SK-N-SH (cell line): ENCODE results near the gene UMODL1. TPM values are rescaled to one million over a fixed set of nuclear protein-coding genes. Genes with fewer than 3 reads are reported as not detected.

Source experiments
- CTCF ChIA-PET: fragments of 300-600, 350-600 bp; formaldehyde crosslinking; extraction: SDS; loops from one replicate; lab custom pipeline; 2021; lab: Yijun Ruan, JAX
- POLR2A ChIA-PET: fragments of 350-600 bp; sonication (Branson Sonifier 250); formaldehyde crosslinking; extraction: SDS; loops from one replicate; lab custom pipeline; 2020; ENCODE audit warnings: antibody characterized with exemption, inconsistent platforms; lab: Yijun Ruan, JAX
- DNase-seq: peaks from one replicate; pipeline ENCODE4 v3.0.0; 2012
- H2AFZ ChIP-seq: fragments of 200-600 bp; sonication (generic); 2 replicates; pipeline ENCODE4 v1.8.1; 2016; ENCODE audit warnings: antibody characterized with exemption, mild to moderate bottlenecking, low read depth
- H3F3A ChIP-seq: fragments of 200-600 bp; sonication (generic); replicated peaks from 2 replicates; pipeline ENCODE3; 2016; ENCODE audit warnings: antibody characterized with exemption, mild to moderate bottlenecking; ENCODE audit not compliant: insufficient read depth
- H3K27ac ChIP-seq, 2 experiments: fragments of 200-500 bp in 1 of 2; fragments of 200-600 bp in 1 of 2; sonication (Bioruptor generic) in 1 of 2; sonication (generic), shearing (Covaris generic) in 1 of 2; 2 replicates each; pipeline versions ENCODE4 v1.5.1 to v1.6.1; 2014 to 2016; ENCODE audit warnings: low read depth in 2 of 2, inconsistent platforms in 1 of 2, low read length in 1 of 2, mild to moderate bottlenecking in 1 of 2, mixed read lengths in 1 of 2
- H3K27me3 ChIP-seq: fragments of 200-600 bp; sonication (generic), shearing (Covaris generic); 2 replicates; pipeline ENCODE4 v1.6.1; 2016; ENCODE audit warnings: mixed run types; ENCODE audit not compliant: insufficient read depth
- H3K36me3 ChIP-seq, 2 experiments: fragments of 200-500 bp in 1 of 2; fragments of 200-600 bp in 1 of 2; sonication (Bioruptor generic) in 1 of 2; sonication (generic) in 1 of 2; replicated peaks in 1 of 2; 2 replicates each; pipeline versions ENCODE3 to v1.5.1; 2014 to 2016; ENCODE audit warnings: low read length in 1 of 2, mild to moderate bottlenecking in 1 of 2; ENCODE audit not compliant: insufficient read depth in 2 of 2, control insufficient read depth in 1 of 2
- H3K4me1 ChIP-seq, 2 experiments: fragments of 200-500 bp in 1 of 2; fragments of 200-600 bp in 1 of 2; sonication (Bioruptor generic) in 1 of 2; sonication (generic), shearing (Covaris generic) in 1 of 2; 2 replicates each; pipeline versions ENCODE4 v1.5.1 to v1.6.1; 2014 to 2016; ENCODE audit warnings: low read depth in 1 of 2, low read length in 1 of 2, mixed run types in 1 of 2; ENCODE audit not compliant: insufficient read depth in 2 of 2, control insufficient read depth in 1 of 2
- H3K4me2 ChIP-seq: fragments of 200-600 bp; sonication (generic), shearing (Covaris generic); 2 replicates; pipeline ENCODE4 v1.6.1; 2017; ENCODE audit warnings: mixed run types
- H3K4me3 ChIP-seq, 2 experiments: fragments of 200-500 bp in 1 of 2; fragments of 200-600 bp in 1 of 2; sonication (Bioruptor generic) in 1 of 2; sonication (generic), shearing (Covaris generic) in 1 of 2; 2 replicates each; pipeline versions ENCODE4 v1.5.1 to v1.8.1; 2014 to 2016; ENCODE audit warnings: low read depth in 2 of 2, inconsistent platforms in 1 of 2, low read length in 1 of 2, mild to moderate bottlenecking in 1 of 2, mixed read lengths in 1 of 2, moderate library complexity in 1 of 2
- H3K79me2 ChIP-seq: fragments of 200-600 bp; sonication (generic); 2 replicates; pipeline ENCODE4 v1.8.1; 2017; ENCODE audit warnings: mild to moderate bottlenecking; ENCODE audit not compliant: insufficient read depth
- H3K9ac ChIP-seq: fragments of 200-600 bp; sonication (generic); 2 replicates; pipeline ENCODE4 v1.6.1; 2017; ENCODE audit warnings: mixed run types
- H3K9me2 ChIP-seq: fragments of 200-600 bp; sonication (generic); 2 replicates; pipeline ENCODE4 v1.6.1; 2017; ENCODE audit warnings: mixed run types
- H3K9me3 ChIP-seq: fragments of 200-600 bp; sonication (generic); 2 replicates; pipeline ENCODE4 v1.6.1; 2017; ENCODE audit warnings: mixed run types, mild to moderate bottlenecking, moderate library complexity
- H4K20me1 ChIP-seq: fragments of 200-600 bp; sonication (generic); 2 replicates; pipeline ENCODE4 v1.6.1; 2017; ENCODE audit warnings: mild to moderate bottlenecking, mixed run types; ENCODE audit not compliant: insufficient read depth
- CHD2 ChIP-seq: fragments of 150-350 bp; IDR thresholded peaks from 2 replicates; pipeline ENCODE4 v1.6.1; 2018; ENCODE audit warnings: low read length; ENCODE audit not compliant: partially characterized antibody
- ELF1 ChIP-seq: IDR thresholded peaks from 2 replicates; pipeline ENCODE4 v1.4.0; 2012
- JUND ChIP-seq: IDR thresholded peaks from 2 replicates; pipeline ENCODE4 v1.4.0; 2012
- NRF1 ChIP-seq: IDR thresholded peaks from 2 replicates; pipeline ENCODE4 v1.6.1; 2012; ENCODE audit warnings: low read depth, mild to moderate bottlenecking, low read length
- POLR2AphosphoS5 ChIP-seq: IDR thresholded peaks from 2 replicates; pipeline ENCODE4 v1.6.1; 2012; ENCODE audit warnings: low read depth, low read length
- RAD21 ChIP-seq: IDR thresholded peaks from 2 replicates; pipeline ENCODE4 v1.6.1; 2012; ENCODE audit warnings: mild to moderate bottlenecking, low read length
- SIN3A ChIP-seq: IDR thresholded peaks from 2 replicates; pipeline ENCODE4 v1.6.1; 2012; ENCODE audit warnings: low read depth, mild to moderate bottlenecking, low read length, moderate library complexity, borderline replicate concordance
- SMC3 ChIP-seq: IDR thresholded peaks from 2 replicates; pipeline ENCODE4 v1.6.1; 2012; ENCODE audit warnings: low read depth, low read length, improper control_type of control experiment
- TAF1 ChIP-seq: IDR thresholded peaks from 2 replicates; pipeline ENCODE4 v1.6.1; 2012; ENCODE audit warnings: low read depth, mild to moderate bottlenecking, low read length, moderate library complexity, borderline replicate concordance
- TCF12 ChIP-seq: IDR thresholded peaks from 2 replicates; pipeline ENCODE4 v1.4.0; 2012
- TEAD4 ChIP-seq: IDR thresholded peaks from 2 replicates; pipeline ENCODE4 v1.4.0; 2012; ENCODE audit warnings: mild to moderate bottlenecking, borderline replicate concordance; ENCODE audit not compliant: insufficient read depth
- YY1 ChIP-seq: IDR thresholded peaks from 2 replicates; pipeline ENCODE4 v1.4.0; 2012; ENCODE audit warnings: low read depth, mild to moderate bottlenecking
- WGBS: methylation state at CpG from one replicate; pipeline ENCODE4 v1.1.6; 2017; ENCODE audit warnings: low lambda C conversion rate; 5-methylcytosine and 5-hydroxymethylcytosine counted together
- polyA plus RNA-seq, 3 experiments: library from polyadenylated mRNA; depleted of rRNA; stranded (reverse); fragments of >200 nt; gene quantifications; 2 replicates each; pipeline ENCODE4 v1.2.3, GENCODE V29; 2012
- TF ChIP-seq, protein P1 (sequence below): IDR thresholded peaks from 2 replicates; pipeline ENCODE4; 2012
- TF ChIP-seq, protein P2 (sequence below): fragments of 150-350 bp; IDR thresholded peaks from 2 replicates; pipeline ENCODE4 v1.6.1; 2016; ENCODE audit warnings: mild to moderate bottlenecking, low read depth, low read length
- TF ChIP-seq, protein P3 (sequence below): IDR thresholded peaks from 2 replicates; pipeline ENCODE4 v1.6.1; 2012; ENCODE audit warnings: mild to moderate bottlenecking, low read depth, low read length, moderate library complexity

UMODL1 gene
- polyA plus RNA-seq, 1 of the 3 experiments (the other 2 are of a cell fraction) = not detected

- no peaks in the 10 kb centered on the region for H3K79me2 ChIP-seq
- no peak for DNase-seq
- no peak overlapping the region for H3K4me2 ChIP-seq
- H3K9me2 ChIP-seq = no peaks in the 10 kb centered on the region
- no peak overlapping the region for H3K4me3 ChIP-seq
- CTCF ChIA-PET = interaction anchor here (1.3 kb wide), 1 partner anchor 57 kb away, joined by 3 read pairs; no protein-coding TSS in a partner anchor
- H3K36me3 ChIP-seq = no peaks in the 10 kb centered on the region
- POLR2A ChIA-PET = no interaction called here
- 51% methylated on average over 5 of the region's 5 CpGs for WGBS
- H3K4me1 ChIP-seq = no peaks in the 10 kb centered on the region; a peak in 1 of 4 replicates
- H3K9ac ChIP-seq = no peak overlapping the region
- no peak overlapping the region for H2AFZ ChIP-seq
- no peaks in the 10 kb centered on the region for H4K20me1 ChIP-seq
- H3K27me3 ChIP-seq = no peaks in the 10 kb centered on the region
- H3F3A ChIP-seq = no peaks in the 10 kb centered on the region
- H3K9me3 ChIP-seq = no peaks in the 10 kb centered on the region
- TF ChIP-seq SIN3A = no peak
- TF ChIP-seq, protein P1, sequence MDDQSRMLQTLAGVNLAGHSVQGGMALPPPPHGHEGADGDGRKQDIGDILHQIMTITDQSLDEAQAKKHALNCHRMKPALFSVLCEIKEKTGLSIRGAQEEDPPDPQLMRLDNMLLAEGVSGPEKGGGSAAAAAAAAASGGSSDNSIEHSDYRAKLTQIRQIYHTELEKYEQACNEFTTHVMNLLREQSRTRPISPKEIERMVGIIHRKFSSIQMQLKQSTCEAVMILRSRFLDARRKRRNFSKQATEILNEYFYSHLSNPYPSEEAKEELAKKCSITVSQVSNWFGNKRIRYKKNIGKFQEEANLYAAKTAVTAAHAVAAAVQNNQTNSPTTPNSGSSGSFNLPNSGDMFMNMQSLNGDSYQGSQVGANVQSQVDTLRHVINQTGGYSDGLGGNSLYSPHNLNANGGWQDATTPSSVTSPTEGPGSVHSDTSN = no peak
- no peak for TF ChIP-seq YY1
- TF ChIP-seq TAF1 = no peak
- TF ChIP-seq CHD2 = no peak
- TF ChIP-seq, protein P2, sequence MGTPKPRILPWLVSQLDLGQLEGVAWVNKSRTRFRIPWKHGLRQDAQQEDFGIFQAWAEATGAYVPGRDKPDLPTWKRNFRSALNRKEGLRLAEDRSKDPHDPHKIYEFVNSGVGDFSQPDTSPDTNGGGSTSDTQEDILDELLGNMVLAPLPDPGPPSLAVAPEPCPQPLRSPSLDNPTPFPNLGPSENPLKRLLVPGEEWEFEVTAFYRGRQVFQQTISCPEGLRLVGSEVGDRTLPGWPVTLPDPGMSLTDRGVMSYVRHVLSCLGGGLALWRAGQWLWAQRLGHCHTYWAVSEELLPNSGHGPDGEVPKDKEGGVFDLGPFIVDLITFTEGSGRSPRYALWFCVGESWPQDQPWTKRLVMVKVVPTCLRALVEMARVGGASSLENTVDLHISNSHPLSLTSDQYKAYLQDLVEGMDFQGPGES = no peak
- no peak for TF ChIP-seq TEAD4
- no peak for TF ChIP-seq ELF1
- TF ChIP-seq POLR2AphosphoS5 = no peak
- no peak for TF ChIP-seq RAD21
- TF ChIP-seq TCF12 = no peak
- TF ChIP-seq NRF1 = no peak
- no peak for TF ChIP-seq SMC3
- TF ChIP-seq, protein P3, sequence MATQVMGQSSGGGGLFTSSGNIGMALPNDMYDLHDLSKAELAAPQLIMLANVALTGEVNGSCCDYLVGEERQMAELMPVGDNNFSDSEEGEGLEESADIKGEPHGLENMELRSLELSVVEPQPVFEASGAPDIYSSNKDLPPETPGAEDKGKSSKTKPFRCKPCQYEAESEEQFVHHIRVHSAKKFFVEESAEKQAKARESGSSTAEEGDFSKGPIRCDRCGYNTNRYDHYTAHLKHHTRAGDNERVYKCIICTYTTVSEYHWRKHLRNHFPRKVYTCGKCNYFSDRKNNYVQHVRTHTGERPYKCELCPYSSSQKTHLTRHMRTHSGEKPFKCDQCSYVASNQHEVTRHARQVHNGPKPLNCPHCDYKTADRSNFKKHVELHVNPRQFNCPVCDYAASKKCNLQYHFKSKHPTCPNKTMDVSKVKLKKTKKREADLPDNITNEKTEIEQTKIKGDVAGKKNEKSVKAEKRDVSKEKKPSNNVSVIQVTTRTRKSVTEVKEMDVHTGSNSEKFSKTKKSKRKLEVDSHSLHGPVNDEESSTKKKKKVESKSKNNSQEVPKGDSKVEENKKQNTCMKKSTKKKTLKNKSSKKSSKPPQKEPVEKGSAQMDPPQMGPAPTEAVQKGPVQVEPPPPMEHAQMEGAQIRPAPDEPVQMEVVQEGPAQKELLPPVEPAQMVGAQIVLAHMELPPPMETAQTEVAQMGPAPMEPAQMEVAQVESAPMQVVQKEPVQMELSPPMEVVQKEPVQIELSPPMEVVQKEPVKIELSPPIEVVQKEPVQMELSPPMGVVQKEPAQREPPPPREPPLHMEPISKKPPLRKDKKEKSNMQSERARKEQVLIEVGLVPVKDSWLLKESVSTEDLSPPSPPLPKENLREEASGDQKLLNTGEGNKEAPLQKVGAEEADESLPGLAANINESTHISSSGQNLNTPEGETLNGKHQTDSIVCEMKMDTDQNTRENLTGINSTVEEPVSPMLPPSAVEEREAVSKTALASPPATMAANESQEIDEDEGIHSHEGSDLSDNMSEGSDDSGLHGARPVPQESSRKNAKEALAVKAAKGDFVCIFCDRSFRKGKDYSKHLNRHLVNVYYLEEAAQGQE = no peak
- no peak for TF ChIP-seq JUND
- H3K27ac ChIP-seq = no peak overlapping the region
Measured at GRCh38 chr21:42088658-42089057, 17.5 kb downstream of the UMODL1 start.
